Stimulated activated CD8-positive, alpha-beta memory T cell treated with anti-CD3 and anti-CD28 coated beads, Interleukin-12 subunit alpha, Interleukin-12 subunit beta, amount 100 ng/mL, for 24 hours (primary cell): ENCODE measurements around the gene BRME1.
A peak's percentile ranks its signal among the peaks of the same experiment; 100 is the strongest.

ENCODE experiments used
- DNase-seq: peaks from one replicate; pipeline ENCODE4 v3.0.0-alpha.2; 2020; ENCODE audit errors: extremely low read depth

Gene BRME1

GRCh38 chr19:13905634-13906520 lies at the start of gene BRME1, which contains the start of gene CC2D1A:
Gene BRME1, minus strand, starts transcription at chr19:13906117. Its CDS starts 1,225 bp downstream, at chr19:13904892.
Gene CC2D1A, plus strand, starts transcription at chr19:13906201. Its CDS starts 241 bp downstream, at chr19:13906442.
- peak; percentile 89 for DNase-seq

GRCh38 chr19:13954185-13954584 lies 48.3 kb upstream of the BRME1 start:
- no peak for DNase-seq

GRCh38 chr19:13952931-13953531 lies 47.1 kb upstream of the BRME1 start:
- no peak for DNase-seq

- DNase-seq = peak; percentile 98
Measured at GRCh38 chr19:13952154-13952930, 46.4 kb upstream of the BRME1 start, which contains the start of gene DCAF15. Gene DCAF15, plus strand, starts transcription at chr19:13952509. Its CDS starts 4 bp downstream, at chr19:13952513.

- no peak for DNase-seq
Measured at GRCh38 chr19:13951799-13952153, 45.9 kb upstream of the BRME1 start.

GRCh38 chr19:13951043-13951442 lies 45.1 kb upstream of the BRME1 start:
- DNase-seq = no peak

- DNase-seq = no peak
Measured at GRCh38 chr19:13946414-13946813, 40.5 kb upstream of the BRME1 start.

GRCh38 chr19:13942023-13942684 lies 36.2 kb upstream of the BRME1 start:
- no peak for DNase-seq

- DNase-seq = no peak
Measured at GRCh38 chr19:13938301-13939064, 32.6 kb upstream of the BRME1 start, which contains the start of gene PODNL1. Gene PODNL1, minus strand, starts transcription at chr19:13938417. Its CDS starts 236 bp downstream, at chr19:13938181.

GRCh38 chr19:13937479-13938300 lies 31.8 kb upstream of the BRME1 start:
- DNase-seq = no peak

GRCh38 chr19:13935765-13936510 lies 30.0 kb upstream of the BRME1 start:
- DNase-seq = no peak

- DNase-seq = no peak
Measured at GRCh38 chr19:13934785-13935109, 28.8 kb upstream of the BRME1 start.

- DNase-seq = no peak
Measured at GRCh38 chr19:13932911-13933393, 27.0 kb upstream of the BRME1 start.

GRCh38 chr19:13932149-13932637 lies 26.3 kb upstream of the BRME1 start:
- no peak for DNase-seq

GRCh38 chr19:13931391-13932148 lies 25.7 kb upstream of the BRME1 start:
- no peak for DNase-seq

- DNase-seq = no peak
Measured at GRCh38 chr19:13930402-13930801, 24.5 kb upstream of the BRME1 start.

GRCh38 chr19:13929956-13930355 lies 24.0 kb upstream of the BRME1 start:
- no peak for DNase-seq

- no peak for DNase-seq
Measured at GRCh38 chr19:13929340-13929739, 23.4 kb upstream of the BRME1 start.
